ENCODE data around the gene CA9.

- TF ChIP-seq FOXM1 (IDR thresholded peaks at IDR 0.05; ENCODE audit: borderline replicate concordance, low read depth): no peak
- no peak for TF ChIP-seq YY1 (IDR thresholded peaks at IDR 0.05; ENCODE audit: low read depth)
- no peak for TF ChIP-seq EP300 (IDR thresholded peaks at IDR 0.05; ENCODE audit: borderline replicate concordance)
- TF ChIP-seq RAD21 (IDR thresholded peaks at IDR 0.05; ENCODE audit: low read depth): no peak
- no peak for TF ChIP-seq CREB1 (IDR thresholded peaks at IDR 0.05; ENCODE audit: low read depth)
- no peak for TF ChIP-seq MAX (IDR thresholded peaks at IDR 0.05)
- no peak for TF ChIP-seq NFIC (IDR thresholded peaks at IDR 0.05)
- TF ChIP-seq REST (IDR thresholded peaks at IDR 0.05; ENCODE audit: low read depth): no peak
- no peak for TF ChIP-seq TAF1 (IDR thresholded peaks at IDR 0.05; ENCODE audit: low read depth)
- no peak for TF ChIP-seq EGR1 (IDR thresholded peaks at IDR 0.05)
- no peak for TF ChIP-seq CEBPB (IDR thresholded peaks at IDR 0.05)
- no peak for TF ChIP-seq ZBTB7A (IDR thresholded peaks at IDR 0.05; ENCODE audit: low read depth)
Measured at GRCh38 chr9:35703906-35704672, 30.4 kb downstream of the CA9 start.
